CD4-positive, alpha-beta memory T cell (primary cell): ENCODE measurements around the gene IPO11. TPM values are rescaled to one million over a fixed set of nuclear protein-coding genes. Genes with fewer than 3 reads are reported as not detected.

Experiments used
- CTCF ChIA-PET: fragments of 350-600 bp; sonication (Branson Sonifier 250); formaldehyde crosslinking; loops from one replicate; lab custom pipeline; 2021; ENCODE audit warnings: inconsistent platforms; ENCODE audit not compliant: partially characterized antibody; lab: Charles Lee
- POLR2A ChIA-PET: fragments of 350-600 bp; sonication (Branson Sonifier 250); formaldehyde crosslinking; loops from one replicate; lab custom pipeline; 2021; ENCODE audit not compliant: partially characterized antibody; lab: Charles Lee
- DNase-seq, 5 donors: peaks; one replicate each; pipeline versions ENCODE4 v3.0.0 to v3.0.0-alpha.2; 2020 to 2022; ENCODE audit warnings: mixed read lengths in 1 of 5
- H3K27ac ChIP-seq: one replicate; pipeline ENCODE4 v1.7.0; 2013; ENCODE audit warnings: low read depth, low read length
- H3K27me3 ChIP-seq: 2 replicates; pipeline ENCODE4 v1.7.0; 2013; ENCODE audit warnings: mild to moderate bottlenecking, low read length, moderate library complexity; ENCODE audit not compliant: insufficient read depth
- H3K36me3 ChIP-seq: 2 replicates; pipeline ENCODE4 v1.7.0; 2013; ENCODE audit warnings: mild to moderate bottlenecking, low read length, moderate library complexity; ENCODE audit not compliant: insufficient read depth
- H3K4me1 ChIP-seq: 2 replicates; pipeline ENCODE4 v1.7.0; 2013; ENCODE audit warnings: mild to moderate bottlenecking, low read length, moderate library complexity; ENCODE audit not compliant: insufficient read depth
- H3K4me3 ChIP-seq, 2 donors: one replicate each; pipeline ENCODE4 v1.7.0; 2013; ENCODE audit warnings: low read length in 2 of 2, mild to moderate bottlenecking in 1 of 2
- H3K9me3 ChIP-seq, 2 donors: one replicate each; pipeline ENCODE4 v1.7.0; 2013; ENCODE audit warnings: low read length in 2 of 2, control low read depth in 1 of 2; ENCODE audit not compliant: control insufficient read depth in 1 of 2
- H3K27ac Mint-ChIP-seq, 7 donors: one replicate each; pipeline ENCODE4 v1.8.0; 2020 to 2021; ENCODE audit warnings: mixed read lengths in 7 of 7, mild to moderate bottlenecking in 6 of 7, inconsistent platforms in 3 of 7, moderate library complexity in 3 of 7
- H3K27me3 Mint-ChIP-seq, 2 donors: one replicate each; pipeline ENCODE4 v1.8.0; 2020 to 2021; ENCODE audit warnings: mixed read lengths in 2 of 2
- H3K36me3 Mint-ChIP-seq, 2 donors: one replicate each; pipeline ENCODE4 v1.8.0; 2020 to 2021; ENCODE audit warnings: mixed read lengths in 2 of 2, inconsistent platforms in 1 of 2, mild to moderate bottlenecking in 1 of 2
- H3K4me1 Mint-ChIP-seq, 4 donors: one replicate each; pipeline ENCODE4 v1.8.0; 2020 to 2021; ENCODE audit warnings: mixed read lengths in 4 of 4, mild to moderate bottlenecking in 1 of 4
- H3K4me3 Mint-ChIP-seq, 8 donors: one replicate each; pipeline ENCODE4 v1.8.0; 2020 to 2021; ENCODE audit warnings: mixed read lengths in 8 of 8, mild to moderate bottlenecking in 7 of 8, moderate library complexity in 6 of 8, inconsistent platforms in 3 of 8
- H3K9me3 Mint-ChIP-seq, 8 donors: one replicate each; pipeline ENCODE4 v1.8.0; 2020 to 2021; ENCODE audit warnings: mixed read lengths in 8 of 8, mild to moderate bottlenecking in 5 of 8, inconsistent platforms in 3 of 8, moderate library complexity in 1 of 8
- intact Hi-C: fragments of 100-400 bp; cut with micrococcal nuclease; formaldehyde crosslinking; loops from one replicate; pipeline ENCODE4 v1.15.1; 2023
- polyA plus RNA-seq, 2 donors: library from polyadenylated mRNA; unstranded; fragments of 300-500 nt; fragmentation: Illumina TruSeq; gene quantifications; one replicate each; pipeline ENCODE4 v1.2.3, GENCODE V29; 2021
- total RNA-seq, 2 experiments: library from RNA; stranded (reverse); gene quantifications; one replicate each; pipeline ENCODE4 v1.2.3, GENCODE V29; 2021

IPO11 gene
- total and polyA plus RNA-seq, 4 experiments from 2014 or later = 8.1 to 28.5 (median 16.0) TPM

GRCh38 chr5:62584391-62584790, 171.8 kb downstream of the IPO11 start:
- no peaks in the 10 kb centered on the region for H3K36me3 ChIP-seq
- Mint-ChIP-seq H3K9me3 (no peaks in the 10 kb centered on the region), H3K36me3 (peaks cover 13 to 42% of the 10 kb centered on the region in 2 donors), H3K27me3 (no peaks in the 10 kb centered on the region), H3K27ac (peak overlapping the region in 1 of 7 donors; percentile 27), H3K4me1 (peaks cover 20 to 40% (median 23%) of the 10 kb centered on the region in 4 donors), H3K4me3 (no peak overlapping the region)
- no peaks in the 10 kb centered on the region for H3K9me3 ChIP-seq
- H3K27me3 ChIP-seq = no peaks in the 10 kb centered on the region
- H3K27ac ChIP-seq = no peak overlapping the region
- CTCF ChIA-PET = interaction anchor here (1.1 kb wide), 1 partner anchor 10 kb away, joined by 3 read pairs; no protein-coding TSS in a partner anchor
- no peak for DNase-seq
- no peak overlapping the region for H3K4me3 ChIP-seq
- intact Hi-C loops = no loop called here
- POLR2A ChIA-PET = interaction anchor here (0.7 kb wide), 1 partner anchor 34 kb away, joined by 3 read pairs; no protein-coding TSS in a partner anchor
- no peaks in the 10 kb centered on the region for H3K4me1 ChIP-seq

GRCh38 chr5:62585306-62585705, 172.7 kb downstream of the IPO11 start:
- no peak overlapping the region for H3K27ac ChIP-seq
- POLR2A ChIA-PET = no interaction called here
- no peak overlapping the region for H3K4me3 ChIP-seq
- H3K9me3 Mint-ChIP-seq = no peaks in the 10 kb centered on the region
- no peaks in the 10 kb centered on the region for H3K27me3 Mint-ChIP-seq
- CTCF ChIA-PET = no interaction called here
- peaks cover 19 to 38% (median 23%) of the 10 kb centered on the region in 4 donors for H3K4me1 Mint-ChIP-seq
- intact Hi-C loops = no loop called here
- no peak for DNase-seq
- no peaks in the 10 kb centered on the region for H3K27me3 ChIP-seq
- H3K27ac Mint-ChIP-seq = peak overlapping the region in 3 of 7 donors; percentile 8 to 81 (median 27)
- no peaks in the 10 kb centered on the region for H3K4me1 ChIP-seq
- no peaks in the 10 kb centered on the region for H3K9me3 ChIP-seq
- H3K36me3 Mint-ChIP-seq = peaks cover 15 to 42% of the 10 kb centered on the region in 2 donors
- H3K36me3 ChIP-seq = no peaks in the 10 kb centered on the region
- H3K4me3 Mint-ChIP-seq = no peak overlapping the region

GRCh38 chr5:62585751-62586150, 173.2 kb downstream of the IPO11 start:
- Mint-ChIP-seq H3K4me3 (no peak overlapping the region), H3K36me3 (peaks cover 10 to 38% of the 10 kb centered on the region in 2 donors), H3K27ac (peak overlapping the region in 2 of 7 donors; percentile 8 to 81), H3K27me3 (no peaks in the 10 kb centered on the region), H3K9me3 (no peaks in the 10 kb centered on the region), H3K4me1 (peaks cover 14 to 34% (median 21%) of the 10 kb centered on the region in 4 donors)
- Histone ChIP-seq H3K36me3 (no peaks in the 10 kb centered on the region), H3K27me3 (no peaks in the 10 kb centered on the region), H3K4me3 (no peak overlapping the region), H3K9me3 (no peaks in the 10 kb centered on the region), H3K27ac (no peak overlapping the region), H3K4me1 (no peaks in the 10 kb centered on the region)
- intact Hi-C loops = no loop called here
- POLR2A ChIA-PET = no interaction called here
- CTCF ChIA-PET = interaction anchor here (1.3 to 2.5 kb wide), 2 partner anchors 15 to 126 kb away, joined by 5 to 6 read pairs; no protein-coding TSS in a partner anchor
- no peak for DNase-seq

- Mint-ChIP-seq H3K4me3 (no peak overlapping the region), H3K9me3 (no peaks in the 10 kb centered on the region), H3K27me3 (no peaks in the 10 kb centered on the region), H3K36me3 (peaks cover 16 to 47% of the 10 kb centered on the region in 2 donors), H3K27ac (no peak overlapping the region), H3K4me1 (peaks cover 12 to 24% (median 15%) of the 10 kb centered on the region in 4 donors)
- POLR2A ChIA-PET = no interaction called here
- DNase-seq = no peak
- no peaks in the 10 kb centered on the region for H3K9me3 ChIP-seq
- H3K4me1 ChIP-seq = no peaks in the 10 kb centered on the region
- intact Hi-C loops = no loop called here
- CTCF ChIA-PET = interaction anchor here (2.5 kb wide), 1 partner anchor 128 kb away, joined by 6 read pairs; no protein-coding TSS in a partner anchor
- H3K27me3 ChIP-seq = no peaks in the 10 kb centered on the region
- no peaks in the 10 kb centered on the region for H3K36me3 ChIP-seq
- no peak overlapping the region for H3K4me3 ChIP-seq
- no peak overlapping the region for H3K27ac ChIP-seq
These were observed 175.2 kb downstream of the IPO11 start for GRCh38 chr5:62587737-62588136.

GRCh38 chr5:62588668-62589067, 176.1 kb downstream of the IPO11 start:
- peak overlapping the region in 1 of 7 donors; percentile 15 for H3K27ac Mint-ChIP-seq
- H3K27me3 Mint-ChIP-seq = no peaks in the 10 kb centered on the region
- no peaks in the 10 kb centered on the region for H3K9me3 ChIP-seq
- H3K27me3 ChIP-seq = no peaks in the 10 kb centered on the region
- DNase-seq = no peak
- H3K4me3 Mint-ChIP-seq = no peak overlapping the region
- ChIA-PET POLR2A (no interaction called here), CTCF (no interaction called here)
- H3K36me3 ChIP-seq = no peaks in the 10 kb centered on the region
- H3K4me1 Mint-ChIP-seq = peaks cover 12 to 24% (median 17%) of the 10 kb centered on the region in 4 donors
- no peak overlapping the region for H3K4me3 ChIP-seq
- H3K36me3 Mint-ChIP-seq = peaks cover 23 to 55% of the 10 kb centered on the region in 2 donors
- H3K4me1 ChIP-seq = no peaks in the 10 kb centered on the region
- no peak overlapping the region for H3K27ac ChIP-seq
- H3K9me3 Mint-ChIP-seq = no peaks in the 10 kb centered on the region
- intact Hi-C loops = no loop called here

- H3K4me1 ChIP-seq = no peaks in the 10 kb centered on the region
- no peak overlapping the region for H3K4me3 ChIP-seq
- H3K4me1 Mint-ChIP-seq = peaks cover 12 to 18% (median 17%) of the 10 kb centered on the region in 4 donors
- POLR2A ChIA-PET = no interaction called here
- CTCF ChIA-PET = interaction anchor here (1.4 kb wide), 1 partner anchor 15 kb away, joined by 5 read pairs; no protein-coding TSS in a partner anchor
- DNase-seq = no peak
- intact Hi-C loops = no loop called here
- no peak overlapping the region for H3K4me3 Mint-ChIP-seq
- H3K27me3 ChIP-seq = no peaks in the 10 kb centered on the region
- H3K27me3 Mint-ChIP-seq = no peaks in the 10 kb centered on the region
- no peaks in the 10 kb centered on the region for H3K36me3 ChIP-seq
- peaks cover 24 to 56% of the 10 kb centered on the region in 2 donors for H3K36me3 Mint-ChIP-seq
- no peak overlapping the region for H3K27ac ChIP-seq
- H3K9me3 Mint-ChIP-seq = no peaks in the 10 kb centered on the region
- no peaks in the 10 kb centered on the region for H3K9me3 ChIP-seq
- H3K27ac Mint-ChIP-seq = no peak overlapping the region
These were observed 176.9 kb downstream of the IPO11 start for GRCh38 chr5:62589504-62589903.

- Mint-ChIP-seq H3K4me3 (no peak overlapping the region), H3K4me1 (peaks cover 5 to 18% (median 10%) of the 10 kb centered on the region in 4 donors), H3K27me3 (no peaks in the 10 kb centered on the region), H3K36me3 (peaks cover 30 to 61% of the 10 kb centered on the region in 2 donors), H3K9me3 (no peaks in the 10 kb centered on the region), H3K27ac (no peak overlapping the region)
- CTCF ChIA-PET = interaction anchor here (0.6 to 1.4 kb wide), 2 partner anchors 15 to 134 kb away, joined by 3 to 5 read pairs; no protein-coding TSS in a partner anchor
- H3K27me3 ChIP-seq = no peaks in the 10 kb centered on the region
- no peak overlapping the region for H3K4me3 ChIP-seq
- no peak overlapping the region for H3K27ac ChIP-seq
- intact Hi-C loops = no loop called here
- no peaks in the 10 kb centered on the region for H3K9me3 ChIP-seq
- H3K36me3 ChIP-seq = no peaks in the 10 kb centered on the region
- no peaks in the 10 kb centered on the region for H3K4me1 ChIP-seq
- POLR2A ChIA-PET = no interaction called here
- DNase-seq = no peak
These were observed 177.8 kb downstream of the IPO11 start for GRCh38 chr5:62590387-62590786.
